Liver (tissue), 9 donors: Measurements from ENCODE around the gene COMMD2. TPM values are rescaled to one million over a fixed set of nuclear protein-coding genes. Genes with fewer than 3 reads are reported as not detected.
A peak's percentile ranks its signal among the peaks of the same experiment; 100 is the strongest.

ENCODE experiments used
- DNase-seq: peaks from one replicate; pipeline ENCODE4 v3.0.0-alpha.2; 2017; ENCODE audit warnings: low spot score
- H3K27ac ChIP-seq, 2 donors: one replicate each; pipeline ENCODE4 v1.7.0; 2013; ENCODE audit warnings: inconsistent platforms in 2 of 2, low read length in 2 of 2, control low read depth in 1 of 2, low read depth in 1 of 2, mild to moderate bottlenecking in 1 of 2
- H3K27me3 ChIP-seq, 4 donors: one replicate each; pipeline versions ENCODE4 v1.6.1 to v1.7.0; 2013; ENCODE audit warnings: low read length in 3 of 4, inconsistent platforms in 1 of 4, mild to moderate bottlenecking in 1 of 4, moderate library complexity in 1 of 4; ENCODE audit not compliant: control insufficient read depth in 4 of 4, insufficient read depth in 4 of 4
- H3K36me3 ChIP-seq, 4 donors: one replicate each; pipeline versions ENCODE4 v1.6.1 to v1.7.0; 2013; ENCODE audit warnings: low read length in 3 of 4, mild to moderate bottlenecking in 3 of 4, low read depth in 1 of 4, moderate library complexity in 1 of 4; ENCODE audit not compliant: control insufficient read depth in 4 of 4, insufficient read depth in 3 of 4
- H3K4me1 ChIP-seq, 4 donors: one replicate each; pipeline versions ENCODE4 v1.6.1 to v1.7.0; 2013; ENCODE audit warnings: low read length in 3 of 4, mild to moderate bottlenecking in 3 of 4, moderate library complexity in 1 of 4; ENCODE audit not compliant: control insufficient read depth in 4 of 4, insufficient read depth in 4 of 4
- H3K4me3 ChIP-seq, 3 donors: one replicate each; pipeline versions ENCODE4 v1.6.1 to v1.7.0; 2013; ENCODE audit warnings: low read length in 3 of 3, control low read depth in 1 of 3, low read depth in 1 of 3, mild to moderate bottlenecking in 1 of 3
- H3K9ac ChIP-seq, 2 donors: one replicate each; pipeline ENCODE4 v1.7.0; 2013; ENCODE audit warnings: low read length in 2 of 2, mild to moderate bottlenecking in 2 of 2, moderate library complexity in 2 of 2, control low read depth in 1 of 2, low read depth in 1 of 2
- H3K9me3 ChIP-seq, 4 donors: one replicate each; pipeline versions ENCODE4 v1.6.1 to v1.7.0; 2013; ENCODE audit warnings: low read length in 3 of 4; ENCODE audit not compliant: control insufficient read depth in 4 of 4
- EGR1 ChIP-seq, 2 donors: IDR thresholded peaks; 2 replicates each; pipeline ENCODE4 v1.6.1; 2016 to 2018; ENCODE audit warnings: antibody characterized with exemption in 2 of 2, low read depth in 2 of 2
- FOXA1 ChIP-seq: IDR thresholded peaks from 2 replicates; pipeline ENCODE4 v1.6.1; 2016; ENCODE audit warnings: antibody characterized with exemption
- FOXA2 ChIP-seq: IDR thresholded peaks from 2 replicates; pipeline ENCODE4 v1.6.1; 2016; ENCODE audit warnings: antibody characterized with exemption
- GABPA ChIP-seq, 2 donors: IDR thresholded peaks in 1 of 2; conservative IDR thresholded peaks in 1 of 2; 2 replicates each; pipeline ENCODE4 v1.6.1; 2016; ENCODE audit warnings: antibody characterized with exemption in 2 of 2, mild to moderate bottlenecking in 1 of 2, moderate library complexity in 1 of 2
- HNF4A ChIP-seq, 2 donors: conservative IDR thresholded peaks; 2 replicates each; pipeline ENCODE4 v1.6.1; 2016; ENCODE audit warnings: antibody characterized with exemption in 2 of 2, mild to moderate bottlenecking in 2 of 2
- HNF4G ChIP-seq: IDR thresholded peaks from 2 replicates; pipeline ENCODE4 v1.6.1; 2016; ENCODE audit warnings: antibody characterized with exemption
- JUND ChIP-seq, 2 donors: IDR thresholded peaks; 2 replicates each; pipeline ENCODE4 v1.6.1; 2016; ENCODE audit warnings: antibody characterized with exemption in 2 of 2
- NR2F2 ChIP-seq: IDR thresholded peaks from 2 replicates; pipeline ENCODE4 v1.6.1; 2016; ENCODE audit warnings: antibody characterized with exemption
- RAD21 ChIP-seq, 2 donors: IDR thresholded peaks; 2 replicates each; pipeline ENCODE4 v1.6.1; 2016; ENCODE audit warnings: antibody characterized with exemption in 2 of 2, mild to moderate bottlenecking in 2 of 2
- RXRA ChIP-seq, 2 donors: IDR thresholded peaks; 2 replicates each; pipeline ENCODE4 v1.6.1; 2017 to 2018; ENCODE audit warnings: antibody characterized with exemption in 2 of 2, mild to moderate bottlenecking in 1 of 2
- SP1 ChIP-seq: IDR thresholded peaks from 2 replicates; pipeline ENCODE4 v1.6.1; 2018; ENCODE audit warnings: antibody characterized with exemption, mild to moderate bottlenecking
- TAF1 ChIP-seq: conservative IDR thresholded peaks from 2 replicates; pipeline ENCODE4 v1.6.1; 2016; ENCODE audit warnings: antibody characterized with exemption, mild to moderate bottlenecking
- YY1 ChIP-seq: IDR thresholded peaks from 2 replicates; pipeline ENCODE4 v1.6.1; 2016; ENCODE audit warnings: antibody characterized with exemption, mild to moderate bottlenecking
- WGBS: extraction: QIAGEN DNeasy Blood & Tissue Kit; methylation state at CpG from one replicate; pipeline ENCODE4 v1.1.7; 2013; 5-methylcytosine and 5-hydroxymethylcytosine counted together
- polyA plus RNA-seq, 2 donors: library from polyadenylated mRNA; stranded (reverse) in 1 of 2; unstranded in 1 of 2; fragments of 200-250 nt in 1 of 2; fragments of >200 nt in 1 of 2; fragmentation: Nextera tagmentation in 1 of 2; extraction: Ambion mirVana in 1 of 2; gene quantifications; one replicate each; pipeline versions ENCODE4 v1.2.1 to v1.2.3, GENCODE V29; 2013 to 2015
- total RNA-seq, 2 donors: library from RNA; depleted of rRNA; stranded (reverse); fragments of >200 nt; gene quantifications; one replicate each; pipeline ENCODE4 v1.2.3, GENCODE V29; 2014
- TF ChIP-seq, protein P1 (sequence below): IDR thresholded peaks from 2 replicates; pipeline ENCODE4 v1.6.1; 2016; ENCODE audit warnings: antibody characterized with exemption
- TF ChIP-seq, protein P2 (sequence below): fragments of 150-350 bp; IDR thresholded peaks from 2 replicates; pipeline ENCODE4 v1.5.1; 2017; ENCODE audit warnings: improper control_type of control experiment, low read depth, low read length; ENCODE audit not compliant: missing input control
- TF ChIP-seq, protein P3 (sequence below): IDR thresholded peaks from 2 replicates; pipeline ENCODE4 v1.6.1; 2016; ENCODE audit warnings: antibody characterized with exemption
- TF ChIP-seq, protein P4 (sequence below): IDR thresholded peaks from 2 replicates; pipeline ENCODE4 v1.6.1; 2016; ENCODE audit warnings: antibody characterized with exemption
- TF ChIP-seq, protein P5 (sequence below): IDR thresholded peaks from 2 replicates; pipeline ENCODE4 v1.6.1; 2016; ENCODE audit warnings: antibody characterized with exemption, mild to moderate bottlenecking
- donor health status: healthy.
- donor health status: healthy.
- donor health status: healthy.
- donor health status: healthy.
- donor health status: healthy.

COMMD2 gene
- total RNA-seq (10 to 100 TPM; 10.7 to 11.8 TPM), polyA plus RNA-seq (10 to 100 TPM in 1 of 2 donors, 1 to 10 TPM in 1; 5.8 to 15.4 TPM)

DNA sequence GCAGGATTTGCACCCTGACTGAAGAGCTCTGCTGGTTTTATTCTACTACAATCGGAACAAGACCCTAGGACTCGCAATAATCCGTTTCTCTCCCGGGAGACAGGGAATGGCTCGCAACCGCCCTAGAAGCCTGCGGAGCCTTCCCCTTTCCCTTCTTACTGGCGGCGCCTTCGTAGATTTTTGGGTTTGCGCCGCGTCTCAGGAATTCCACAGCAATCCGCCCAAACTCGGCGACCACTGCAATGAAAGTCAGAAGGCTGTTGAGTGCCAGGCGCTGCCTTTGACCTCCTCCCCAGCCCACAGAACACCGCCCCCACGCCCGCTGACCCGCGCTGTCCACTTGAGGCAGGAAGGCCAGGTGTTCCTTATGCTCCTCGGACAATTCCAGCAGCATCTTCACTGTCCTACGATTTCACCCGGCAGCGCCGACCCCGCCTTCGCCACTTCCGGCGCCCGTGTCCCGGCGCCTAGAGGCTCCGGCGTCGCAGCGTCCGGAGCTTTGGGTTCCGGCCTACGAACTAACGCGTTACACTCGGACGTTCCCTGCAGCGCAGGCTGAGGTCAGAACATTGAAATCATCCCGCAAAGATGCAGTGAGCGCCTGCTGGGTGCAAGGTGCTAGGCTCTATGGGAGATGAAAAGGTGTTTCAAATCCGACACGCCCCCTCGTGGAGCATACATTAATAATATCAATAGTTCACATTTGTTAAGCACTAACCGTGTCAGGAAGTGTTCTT is at the start of gene COMMD2:
Gene COMMD2, minus strand, starts transcription at position 439 of the 737 bp plus-strand sequence. Its CDS starts 45 bp downstream, at position 394.
- no peaks in the 10 kb centered on the region for H3K27me3 ChIP-seq
- peak within 1 kb of the TSS; percentile 59 to 73 for H3K27ac ChIP-seq
- H3K9ac ChIP-seq, result peak within 1 kb of the TSS; percentile 79 to 86
- peak; percentile 77 for DNase-seq
- under 1% methylated on average over 52 of the region's 52 CpGs for WGBS
- peaks cover 2 to 15% (median 9%) of the 10 kb centered on the region in 4 donors for H3K4me1 ChIP-seq
- H3K4me3 ChIP-seq, result peak within 1 kb of the TSS; percentile 68 to 100 (median 96)
- H3K9me3 ChIP-seq, result no peaks in the 10 kb centered on the region
- peaks cover 6 to 14% (median 11%) of the 10 kb centered on the region in 4 donors for H3K36me3 ChIP-seq
- TF ChIP-seq JUND (IDR thresholded peaks at IDR 0.05), result peak in 1 of 2 donors; percentile 24
- TF ChIP-seq, protein P1, sequence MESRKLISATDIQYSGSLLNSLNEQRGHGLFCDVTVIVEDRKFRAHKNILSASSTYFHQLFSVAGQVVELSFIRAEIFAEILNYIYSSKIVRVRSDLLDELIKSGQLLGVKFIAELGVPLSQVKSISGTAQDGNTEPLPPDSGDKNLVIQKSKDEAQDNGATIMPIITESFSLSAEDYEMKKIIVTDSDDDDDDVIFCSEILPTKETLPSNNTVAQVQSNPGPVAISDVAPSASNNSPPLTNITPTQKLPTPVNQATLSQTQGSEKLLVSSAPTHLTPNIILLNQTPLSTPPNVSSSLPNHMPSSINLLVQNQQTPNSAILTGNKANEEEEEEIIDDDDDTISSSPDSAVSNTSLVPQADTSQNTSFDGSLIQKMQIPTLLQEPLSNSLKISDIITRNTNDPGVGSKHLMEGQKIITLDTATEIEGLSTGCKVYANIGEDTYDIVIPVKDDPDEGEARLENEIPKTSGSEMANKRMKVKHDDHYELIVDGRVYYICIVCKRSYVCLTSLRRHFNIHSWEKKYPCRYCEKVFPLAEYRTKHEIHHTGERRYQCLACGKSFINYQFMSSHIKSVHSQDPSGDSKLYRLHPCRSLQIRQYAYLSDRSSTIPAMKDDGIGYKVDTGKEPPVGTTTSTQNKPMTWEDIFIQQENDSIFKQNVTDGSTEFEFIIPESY, result no peak
- peak; percentile 92 to 97 for TF ChIP-seq GABPA (IDR thresholded peaks at IDR 0.05 in 1 of 2, conservative IDR thresholded peaks at IDR 0.05 in 1 of 2)
- TF ChIP-seq NR2F2, result no peak
- peak; percentile 12 for TF ChIP-seq TAF1
- peak; percentile 31 to 44 for TF ChIP-seq RXRA (IDR thresholded peaks at IDR 0.05)
- peak; percentile 20 for TF ChIP-seq SP1
- TF ChIP-seq, protein P2, sequence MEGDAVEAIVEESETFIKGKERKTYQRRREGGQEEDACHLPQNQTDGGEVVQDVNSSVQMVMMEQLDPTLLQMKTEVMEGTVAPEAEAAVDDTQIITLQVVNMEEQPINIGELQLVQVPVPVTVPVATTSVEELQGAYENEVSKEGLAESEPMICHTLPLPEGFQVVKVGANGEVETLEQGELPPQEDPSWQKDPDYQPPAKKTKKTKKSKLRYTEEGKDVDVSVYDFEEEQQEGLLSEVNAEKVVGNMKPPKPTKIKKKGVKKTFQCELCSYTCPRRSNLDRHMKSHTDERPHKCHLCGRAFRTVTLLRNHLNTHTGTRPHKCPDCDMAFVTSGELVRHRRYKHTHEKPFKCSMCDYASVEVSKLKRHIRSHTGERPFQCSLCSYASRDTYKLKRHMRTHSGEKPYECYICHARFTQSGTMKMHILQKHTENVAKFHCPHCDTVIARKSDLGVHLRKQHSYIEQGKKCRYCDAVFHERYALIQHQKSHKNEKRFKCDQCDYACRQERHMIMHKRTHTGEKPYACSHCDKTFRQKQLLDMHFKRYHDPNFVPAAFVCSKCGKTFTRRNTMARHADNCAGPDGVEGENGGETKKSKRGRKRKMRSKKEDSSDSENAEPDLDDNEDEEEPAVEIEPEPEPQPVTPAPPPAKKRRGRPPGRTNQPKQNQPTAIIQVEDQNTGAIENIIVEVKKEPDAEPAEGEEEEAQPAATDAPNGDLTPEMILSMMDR, result no peak
- TF ChIP-seq, protein P3, sequence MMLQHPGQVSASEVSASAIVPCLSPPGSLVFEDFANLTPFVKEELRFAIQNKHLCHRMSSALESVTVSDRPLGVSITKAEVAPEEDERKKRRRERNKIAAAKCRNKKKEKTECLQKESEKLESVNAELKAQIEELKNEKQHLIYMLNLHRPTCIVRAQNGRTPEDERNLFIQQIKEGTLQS, result peak; percentile 16
- TF ChIP-seq, protein P4, sequence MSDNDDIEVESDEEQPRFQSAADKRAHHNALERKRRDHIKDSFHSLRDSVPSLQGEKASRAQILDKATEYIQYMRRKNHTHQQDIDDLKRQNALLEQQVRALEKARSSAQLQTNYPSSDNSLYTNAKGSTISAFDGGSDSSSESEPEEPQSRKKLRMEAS, result no peak
- no peak for TF ChIP-seq EGR1 (IDR thresholded peaks at IDR 0.05; ENCODE audit: low read depth in 2 of 2)
- no peak for TF ChIP-seq HNF4G
- TF ChIP-seq FOXA2, result no peak
- no peak for TF ChIP-seq FOXA1
- peak; percentile 57 to 65 for TF ChIP-seq RAD21 (IDR thresholded peaks at IDR 0.05)
- peak in 1 of 2 donors; percentile 30 for TF ChIP-seq HNF4A (conservative IDR thresholded peaks at IDR 0.05)
- TF ChIP-seq, protein P5, sequence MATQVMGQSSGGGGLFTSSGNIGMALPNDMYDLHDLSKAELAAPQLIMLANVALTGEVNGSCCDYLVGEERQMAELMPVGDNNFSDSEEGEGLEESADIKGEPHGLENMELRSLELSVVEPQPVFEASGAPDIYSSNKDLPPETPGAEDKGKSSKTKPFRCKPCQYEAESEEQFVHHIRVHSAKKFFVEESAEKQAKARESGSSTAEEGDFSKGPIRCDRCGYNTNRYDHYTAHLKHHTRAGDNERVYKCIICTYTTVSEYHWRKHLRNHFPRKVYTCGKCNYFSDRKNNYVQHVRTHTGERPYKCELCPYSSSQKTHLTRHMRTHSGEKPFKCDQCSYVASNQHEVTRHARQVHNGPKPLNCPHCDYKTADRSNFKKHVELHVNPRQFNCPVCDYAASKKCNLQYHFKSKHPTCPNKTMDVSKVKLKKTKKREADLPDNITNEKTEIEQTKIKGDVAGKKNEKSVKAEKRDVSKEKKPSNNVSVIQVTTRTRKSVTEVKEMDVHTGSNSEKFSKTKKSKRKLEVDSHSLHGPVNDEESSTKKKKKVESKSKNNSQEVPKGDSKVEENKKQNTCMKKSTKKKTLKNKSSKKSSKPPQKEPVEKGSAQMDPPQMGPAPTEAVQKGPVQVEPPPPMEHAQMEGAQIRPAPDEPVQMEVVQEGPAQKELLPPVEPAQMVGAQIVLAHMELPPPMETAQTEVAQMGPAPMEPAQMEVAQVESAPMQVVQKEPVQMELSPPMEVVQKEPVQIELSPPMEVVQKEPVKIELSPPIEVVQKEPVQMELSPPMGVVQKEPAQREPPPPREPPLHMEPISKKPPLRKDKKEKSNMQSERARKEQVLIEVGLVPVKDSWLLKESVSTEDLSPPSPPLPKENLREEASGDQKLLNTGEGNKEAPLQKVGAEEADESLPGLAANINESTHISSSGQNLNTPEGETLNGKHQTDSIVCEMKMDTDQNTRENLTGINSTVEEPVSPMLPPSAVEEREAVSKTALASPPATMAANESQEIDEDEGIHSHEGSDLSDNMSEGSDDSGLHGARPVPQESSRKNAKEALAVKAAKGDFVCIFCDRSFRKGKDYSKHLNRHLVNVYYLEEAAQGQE, result no peak
- TF ChIP-seq YY1, result peak; percentile 68
